Measurements from ENCODE around the gene AGPS.
"Not testable (repeated sequence)": the region's sequence is repeated elsewhere in the genome, so short reads cannot be mapped to it uniquely, and the experiment has no call there.

DNA sequence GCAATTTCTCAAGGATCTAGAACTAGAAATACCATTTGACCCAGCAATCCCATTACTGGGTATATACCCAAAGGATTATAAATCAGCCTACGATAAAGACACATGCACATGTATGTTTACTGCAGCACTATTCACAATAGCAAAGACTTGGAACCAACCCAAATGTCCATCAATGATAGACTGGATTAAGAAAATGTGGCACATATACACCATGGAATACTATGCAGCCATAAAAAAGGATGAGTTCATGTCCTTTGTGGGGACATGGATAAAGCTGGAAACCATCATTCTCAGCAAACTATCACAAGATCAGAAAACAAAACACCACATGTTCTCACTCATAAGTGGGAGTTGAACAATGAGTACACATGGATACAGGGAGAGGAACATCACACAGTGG is 67.2 kb downstream of the AGPS start:
- not testable (repeated sequence) for TF ChIP-seq CTCF (IDR thresholded peaks at IDR 0.05); CHD2 (IDR thresholded peaks at IDR 0.05; ENCODE audit: low read length, partially characterized antibody); RXRA (IDR thresholded peaks at IDR 0.05; ENCODE audit: borderline replicate concordance, low read depth); IRF3 (IDR thresholded peaks at IDR 0.05; ENCODE audit: low read depth, low read length); TAF1 (IDR thresholded peaks at IDR 0.05; ENCODE audit: borderline replicate concordance, low read depth, low read length); RFX5 (IDR thresholded peaks at IDR 0.05; ENCODE audit: low read length); JUND (IDR thresholded peaks at IDR 0.05); YY1 (IDR thresholded peaks at IDR 0.05; ENCODE audit: low read depth)

Data from SK-N-SH (cell line).